Loucy (cell line): Measurements from ENCODE around the gene RPL37.
"Not testable (repeated sequence)": the region's sequence is repeated elsewhere in the genome, so short reads cannot be mapped to it uniquely, and the experiment has no call there.

Experiments used
- H2AFZ ChIP-seq: fragments of 200-600 bp; sonication (generic); 2 replicates; pipeline ENCODE4 v1.6.0; 2016; ENCODE audit warnings: antibody characterized with exemption, mild to moderate bottlenecking, low read length, moderate library complexity
- H3F3A ChIP-seq: fragments of 200-600 bp; 2 replicates; pipeline ENCODE4 v1.6.0; 2016; ENCODE audit warnings: antibody characterized with exemption, low read depth, mild to moderate bottlenecking
- H3K27me3 ChIP-seq: fragments of 200-600 bp; sonication (generic); 2 replicates; pipeline ENCODE4 v1.6.1; 2014; ENCODE audit warnings: low read length, mild to moderate bottlenecking; ENCODE audit not compliant: insufficient read depth, poor library complexity, severe bottlenecking
- H3K36me3 ChIP-seq: fragments of 200-600 bp; sonication (generic); 2 replicates; pipeline ENCODE4 v1.6.1; 2016; ENCODE audit warnings: low read length; ENCODE audit not compliant: insufficient read depth
- H3K4me1 ChIP-seq: fragments of 200-600 bp; sonication (generic); 2 replicates; pipeline ENCODE4 v1.5.1; 2014; ENCODE audit warnings: low read length, mild to moderate bottlenecking; ENCODE audit not compliant: insufficient read depth, poor library complexity, severe bottlenecking
- H3K4me2 ChIP-seq: fragments of 200-600 bp; sonication (generic); 2 replicates; pipeline ENCODE4 v1.6.0; 2014; ENCODE audit warnings: antibody characterized with exemption, low read length, low read depth, mild to moderate bottlenecking; ENCODE audit not compliant: poor library complexity, severe bottlenecking
- H3K4me3 ChIP-seq: fragments of 200-600 bp; sonication (generic); 2 replicates; pipeline ENCODE4 v1.5.1; 2014; ENCODE audit warnings: low read length, mild to moderate bottlenecking, mixed read lengths; ENCODE audit not compliant: poor library complexity, severe bottlenecking
- H3K79me2 ChIP-seq: fragments of 200-600 bp; sonication (generic); 2 replicates; pipeline ENCODE4 v1.6.1; 2014; ENCODE audit warnings: low read length; ENCODE audit not compliant: insufficient read depth
- H3K9ac ChIP-seq: fragments of 200-600 bp; sonication (generic); 2 replicates; pipeline ENCODE4 v1.6.0; 2014; ENCODE audit warnings: mild to moderate bottlenecking, low read depth, low read length, moderate library complexity; ENCODE audit not compliant: poor library complexity, severe bottlenecking
- H3K9me2 ChIP-seq: fragments of 200-600 bp; sonication (generic); replicated peaks from 2 replicates; pipeline ENCODE4 v1.6.1; 2016; ENCODE audit warnings: low read depth, low read length, mixed read lengths
- H3K9me3 ChIP-seq: fragments of 200-600 bp; sonication (generic); 2 replicates; pipeline ENCODE4 v1.6.1; 2014; ENCODE audit warnings: mild to moderate bottlenecking, antibody characterized with exemption, low read length, low read depth; ENCODE audit not compliant: insufficient read depth
- H4K20me1 ChIP-seq: fragments of 200-600 bp; sonication (generic); 2 replicates; pipeline ENCODE4 v1.6.0; 2014; ENCODE audit warnings: antibody characterized with exemption, low read length, mild to moderate bottlenecking; ENCODE audit not compliant: insufficient read depth, poor library complexity, severe bottlenecking
- CTCF ChIP-seq: fragments of 200-600 bp; sonication (generic); conservative IDR thresholded peaks from 2 replicates; pipeline ENCODE4 v1.5.1; 2014; ENCODE audit warnings: mild to moderate bottlenecking, antibody characterized with exemption, low read length
- EZH2phosphoT487 ChIP-seq: fragments of 200-600 bp; IDR thresholded peaks from 2 replicates; pipeline ENCODE4 v1.6.1; 2018; ENCODE audit warnings: antibody characterized with exemption, mild to moderate bottlenecking, moderate library complexity, borderline replicate concordance

Gene RPL37

DNA sequence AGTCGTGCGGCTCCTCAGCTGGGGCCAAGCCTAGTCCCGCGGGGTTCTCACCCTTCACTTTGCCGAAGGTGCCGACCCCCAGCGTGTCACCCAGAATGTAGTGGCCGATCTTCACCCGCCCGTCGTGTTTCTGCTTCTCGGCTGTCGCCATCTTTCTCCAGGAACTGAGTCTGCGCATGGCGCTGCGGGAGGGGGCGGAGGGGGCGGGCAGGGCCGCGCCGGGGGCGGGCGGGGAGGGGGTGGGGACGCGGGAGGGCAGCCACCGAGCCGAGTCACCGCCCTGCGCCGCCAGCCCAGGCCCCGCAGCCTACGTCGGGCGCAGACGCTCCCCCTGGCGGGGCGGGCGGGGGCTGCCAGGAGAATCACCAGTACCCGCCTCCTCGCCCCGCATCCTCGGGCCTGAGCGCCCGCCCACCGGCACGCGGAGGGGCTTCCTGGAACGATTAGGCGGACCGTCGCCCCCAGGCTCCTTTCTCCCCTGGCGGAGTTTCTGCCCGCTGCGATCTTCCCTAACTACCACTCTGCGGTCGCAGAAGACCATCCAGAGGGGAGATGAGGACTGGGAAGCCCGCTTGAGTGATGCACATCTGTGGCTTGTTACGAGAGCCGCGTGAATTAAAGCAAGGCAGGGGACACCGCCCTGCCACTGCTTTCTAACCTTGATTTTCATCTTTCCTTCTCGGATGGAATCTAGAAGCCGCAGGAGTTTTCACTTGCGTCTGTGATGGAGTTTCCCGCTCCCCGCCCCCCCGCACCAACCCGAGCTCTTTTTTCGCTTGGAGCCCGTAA, 36.8 kb downstream of the RPL37 start, which contains the start of gene PRKAA1:
PRKAA1 (minus strand) TSS at position 363 of the 789 bp plus-strand sequence; CDS start at position 178, 185 bp downstream.
- H2AFZ ChIP-seq = peak within 1 kb of the TSS; percentile 93
- no peaks in the 10 kb centered on the region for H3K9me3 ChIP-seq
- H3K79me2 ChIP-seq = peaks cover 39% of the 10 kb centered on the region
- H3K27me3 ChIP-seq = no peaks in the 10 kb centered on the region
- TF ChIP-seq CTCF = peak; percentile 31
- no peak for TF ChIP-seq EZH2phosphoT487
- H3K4me1 ChIP-seq = peaks cover 42% of the 10 kb centered on the region
- H3K4me3 ChIP-seq = peak within 1 kb of the TSS; percentile 78
- H3K4me2 ChIP-seq = peak within 1 kb of the TSS; percentile 95
- H4K20me1 ChIP-seq = peaks cover 37% of the 10 kb centered on the region
- no peaks in the 10 kb centered on the region for H3K9me2 ChIP-seq
- peak within 1 kb of the TSS; percentile 95 for H3K9ac ChIP-seq
- no peaks in the 10 kb centered on the region for H3K36me3 ChIP-seq
- H3F3A ChIP-seq = 0 out of 2 replicates have a peak, but pooled peaks cover 4% of the 10 kb centered on the region

GRCh38 chr5:40797273-40798011, 37.6 kb downstream of the RPL37 start:
- Histone ChIP-seq H3K9me2 (no peaks in the 10 kb centered on the region), H3K4me2 (peak overlapping the region; percentile 95), H3K36me3 (no peaks in the 10 kb centered on the region), H3K27me3 (no peaks in the 10 kb centered on the region), H4K20me1 (peaks cover 44% of the 10 kb centered on the region), H3K4me3 (peak overlapping the region; percentile 78), H3K4me1 (peaks cover 42% of the 10 kb centered on the region), H3K9me3 (no peaks in the 10 kb centered on the region), H3F3A (0 out of 2 replicates have a peak, but pooled peaks cover 4% of the 10 kb centered on the region), H3K9ac (peak overlapping the region; percentile 95), H2AFZ (peak overlapping the region; percentile 93), H3K79me2 (peaks cover 46% of the 10 kb centered on the region)
- TF ChIP-seq CTCF = no peak
- peak; percentile 43; the same call in 1 of the 2 replicates for TF ChIP-seq EZH2phosphoT487

GRCh38 chr5:40796487-40796889, 38.5 kb downstream of the RPL37 start:
- no peaks in the 10 kb centered on the region for H3K36me3 ChIP-seq
- H3F3A ChIP-seq = 0 out of 2 replicates have a peak, but pooled peaks cover 4% of the 10 kb centered on the region
- H3K4me3 ChIP-seq = peak overlapping the region; percentile 78
- peaks cover 56% of the 10 kb centered on the region for H3K79me2 ChIP-seq
- peak overlapping the region; percentile 95 for H3K4me2 ChIP-seq
- H4K20me1 ChIP-seq = peaks cover 54% of the 10 kb centered on the region
- H2AFZ ChIP-seq = no peak overlapping the region
- peak overlapping the region; percentile 95 for H3K9ac ChIP-seq
- H3K9me3 ChIP-seq = no peaks in the 10 kb centered on the region
- H3K9me2 ChIP-seq = no peaks in the 10 kb centered on the region
- no peaks in the 10 kb centered on the region for H3K27me3 ChIP-seq
- peaks cover 51% of the 10 kb centered on the region for H3K4me1 ChIP-seq
- TF ChIP-seq CTCF (no peak), EZH2phosphoT487 (no peak)

GRCh38 chr5:40794877-40795276, 40.1 kb downstream of the RPL37 start:
- H3K27me3 ChIP-seq, H3F3A ChIP-seq, H3K36me3 ChIP-seq, H3K4me3 ChIP-seq, H2AFZ ChIP-seq, H3K9me3 ChIP-seq, H3K9ac ChIP-seq, H3K9me2 ChIP-seq: not testable (repeated sequence)
- Histone ChIP-seq H3K79me2 (peaks cover 72% of the 10 kb centered on the region), H4K20me1 (peaks cover 69% of the 10 kb centered on the region), H3K4me2 (peak overlapping the region; percentile 95), H3K4me1 (peaks cover 64% of the 10 kb centered on the region)

DNA sequence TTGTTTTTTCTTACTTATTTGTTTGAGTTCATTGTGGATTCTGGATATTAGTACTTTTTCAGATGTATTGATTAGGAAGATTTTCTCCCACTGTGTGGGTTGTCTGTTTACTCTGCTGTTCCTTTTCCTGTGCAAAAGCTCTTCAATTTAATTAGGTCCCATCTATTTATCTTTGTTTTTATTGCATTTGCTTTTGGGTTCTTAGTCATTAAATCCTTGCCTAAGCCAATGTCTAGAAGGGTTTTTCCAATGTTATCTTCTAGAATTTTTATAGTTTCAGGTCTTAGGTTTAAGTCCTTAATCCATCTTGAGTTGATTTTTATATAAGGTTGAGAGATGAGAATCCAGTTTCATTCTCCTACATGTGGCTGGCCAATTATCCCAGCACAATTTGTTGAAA, 40.7 kb downstream of the RPL37 start:
- Histone ChIP-seq H3K4me1 (peaks cover 60% of the 10 kb centered on the region), H4K20me1 (peaks cover 73% of the 10 kb centered on the region), H3K79me2 (peaks cover 76% of the 10 kb centered on the region), H3K4me2 (peak overlapping the region; percentile 95)
- not testable (repeated sequence) for H2AFZ ChIP-seq, H3F3A ChIP-seq, H3K9me3 ChIP-seq, H3K9ac ChIP-seq, H3K9me2 ChIP-seq, H3K4me3 ChIP-seq, H3K27me3 ChIP-seq, H3K36me3 ChIP-seq
